HepG2 (cell line): Measurements from ENCODE around the gene SYTL1. TPM values are rescaled to one million over a fixed set of nuclear protein-coding genes. Genes with fewer than 3 reads are reported as not detected.

Source experiments
- ATAC-seq: fragments of 200-7000 bp; cut with Tn5 transposase; 3 replicates; pipeline ENCODE4 v1.9.1; 2020; ENCODE audit warnings: mild to moderate bottlenecking, moderate library complexity
- BruUV-seq: library from RNA; stranded (reverse); fragments of 400-500 nt; replicated peaks from 2 replicates; lab custom pipeline; 2021; lab: Mats Ljungman, UMichigan
- CTCF ChIA-PET: fragments of 300-600 bp; formaldehyde crosslinking; extraction: SDS; loops from one replicate; lab custom pipeline; 2021; ENCODE audit warnings: low total read pairs, inconsistent platforms, low intra/inter-chr PET ratio; lab: Yijun Ruan, JAX
- POLR2A ChIA-PET: fragments of 350-600 bp; sonication (Branson Sonifier 250); formaldehyde crosslinking; loops from one replicate; lab custom pipeline; 2020; ENCODE audit warnings: antibody characterized with exemption, inconsistent platforms; lab: Yijun Ruan, JAX
- DNase-seq: peaks from one replicate; pipeline ENCODE4 v3.0.0-alpha.2; 2015; ENCODE audit warnings: low spot score
- FAIRE-seq: peaks from 3 replicates; lab custom pipeline; 2011; peaks lifted over from hg19 to GRCh38; lab: Jason Lieb, UNC
- H2AFZ ChIP-seq: one replicate; pipeline ENCODE4 v1.6.1; 2011; ENCODE audit warnings: low read length, inconsistent platforms
- H3K27ac ChIP-seq: fragments of 300-600 bp; 3 replicates; pipeline ENCODE4 v1.8.0; 2011; ENCODE audit warnings: mixed run types, mild to moderate bottlenecking, mixed read lengths, low read length, inconsistent platforms; ENCODE audit not compliant: insufficient read depth; ENCODE audit errors: extremely low read length
- H3K27me3 ChIP-seq, 2 experiments: fragments of 200-600 bp in 1 of 2; 2 replicates in 1 of 2; 3 replicates in 1 of 2; pipeline versions ENCODE4 v1.6.0 to v1.8.0; 2011; ENCODE audit warnings: low read length in 2 of 2, mild to moderate bottlenecking in 2 of 2, moderate library complexity in 2 of 2, inconsistent platforms in 1 of 2; ENCODE audit not compliant: insufficient read depth in 2 of 2, control insufficient read depth in 1 of 2
- H3K36me3 ChIP-seq, 2 experiments: fragments of 200-600 bp in 1 of 2; replicated peaks in 1 of 2; 2 replicates in 1 of 2; 3 replicates in 1 of 2; pipeline versions ENCODE4 v1.5.1 to v1.8.0; 2011; ENCODE audit warnings: low read length in 2 of 2, inconsistent platforms in 1 of 2; ENCODE audit not compliant: insufficient read depth in 2 of 2, control insufficient read depth in 1 of 2
- H3K4me1 ChIP-seq: 2 replicates; pipeline ENCODE4 v1.5.1; 2012; ENCODE audit warnings: low read length, inconsistent platforms; ENCODE audit not compliant: insufficient read depth
- H3K4me2 ChIP-seq: 2 replicates; pipeline ENCODE4 v1.6.0; 2011; ENCODE audit warnings: low read depth, low read length, inconsistent platforms
- H3K4me3 ChIP-seq, 3 experiments: fragments of 200-600 bp in 1 of 3; sonication (generic), shearing (Covaris generic) in 1 of 3; replicated peaks in 1 of 3; 2 replicates each; pipeline ENCODE4 v1.5.1; 2011 to 2016; ENCODE audit warnings: low read length in 3 of 3, inconsistent platforms in 2 of 3, low read depth in 2 of 3, mild to moderate bottlenecking in 2 of 3, control low read depth in 1 of 3, mixed read lengths in 1 of 3; ENCODE audit not compliant: insufficient read depth in 1 of 3
- H3K79me2 ChIP-seq: one replicate; pipeline ENCODE4 v1.6.1; 2011; ENCODE audit warnings: low read length, inconsistent platforms; ENCODE audit not compliant: insufficient read depth
- H3K9ac ChIP-seq: 2 replicates; pipeline ENCODE4 v1.6.0; 2011; ENCODE audit warnings: mild to moderate bottlenecking, low read depth, low read length, inconsistent platforms; ENCODE audit not compliant: insufficient read depth
- H3K9me3 ChIP-seq: 2 replicates; pipeline ENCODE4 v1.5.1; 2012; ENCODE audit warnings: mild to moderate bottlenecking, low read length
- H4K20me1 ChIP-seq: 2 replicates; pipeline ENCODE4 v1.6.0; 2011; ENCODE audit warnings: inconsistent platforms, mild to moderate bottlenecking, low read length, moderate library complexity; ENCODE audit not compliant: insufficient read depth
- ATF2 ChIP-seq: sonication (generic); formaldehyde crosslinking; IDR thresholded peaks from 2 replicates; pipeline ENCODE4 v1.4.0; 2020; ENCODE audit warnings: missing genetic modification reagents
- JUNB ChIP-seq: sonication (generic); formaldehyde crosslinking; IDR thresholded peaks from 2 replicates; pipeline ENCODE4 v1.8.0; 2022; ENCODE audit warnings: missing genetic modification reagents, mild to moderate bottlenecking, borderline replicate concordance
- KDM3A ChIP-seq: IDR thresholded peaks from 2 replicates; pipeline ENCODE4 v1.6.1; 2018; ENCODE audit warnings: low read depth, missing compliant biosample characterization
- MAFF ChIP-seq: IDR thresholded peaks from 2 replicates; pipeline ENCODE4 v1.6.1; 2011; ENCODE audit warnings: low read depth, low read length, improper control_type of control experiment
- MED8 ChIP-seq: sonication (generic); formaldehyde crosslinking; IDR thresholded peaks from 2 replicates; pipeline ENCODE4 v1.8.1; 2023; ENCODE audit warnings: mild to moderate bottlenecking, missing genetic modification reagents; ENCODE audit not compliant: insufficient replicate concordance
- MEIS2 ChIP-seq: sonication (generic); formaldehyde crosslinking; IDR thresholded peaks from 2 replicates; pipeline ENCODE4 v1.9.0; 2021; ENCODE audit warnings: mild to moderate bottlenecking, missing genetic modification reagents
- NCOR1 ChIP-seq: fragments of 200-600 bp; sonication (generic); IDR thresholded peaks from 2 replicates; pipeline ENCODE4 v1.7.0; 2017; ENCODE audit warnings: antibody characterized with exemption, low read length, borderline replicate concordance
- NR2F6 ChIP-seq, 2 experiments: IDR thresholded peaks; 2 replicates each; pipeline ENCODE4 v1.6.1; 2016; ENCODE audit warnings: antibody characterized with exemption in 1 of 2, mild to moderate bottlenecking in 1 of 2
- PCBP2 ChIP-seq: fragments of 200-400 bp; formaldehyde crosslinking; optimal IDR thresholded peaks from 2 replicates; pipeline ENCODE3; 2018; ENCODE audit warnings: low read length, low read depth; ENCODE audit not compliant: poor library complexity, severe bottlenecking
- POLR2AphosphoS2 ChIP-seq: IDR thresholded peaks from 2 replicates; pipeline ENCODE4 v1.6.1; 2011; ENCODE audit warnings: low read depth, low read length, improper control_type of control experiment
- RXRB ChIP-seq: IDR thresholded peaks from 2 replicates; pipeline ENCODE4 v1.6.1; 2016; ENCODE audit warnings: borderline replicate concordance, missing genetic modification reagents, missing compliant biosample characterization
- SALL1 ChIP-seq: sonication (generic); formaldehyde crosslinking; IDR thresholded peaks from 2 replicates; pipeline ENCODE4 v1.8.0; 2022; ENCODE audit warnings: mild to moderate bottlenecking, missing genetic modification reagents
- ZNF296 ChIP-seq: sonication (generic); formaldehyde crosslinking; conservative IDR thresholded peaks from 2 replicates; pipeline ENCODE4 v1.5.0; 2020; ENCODE audit warnings: mild to moderate bottlenecking, missing genetic modification reagents
- ZNF713 ChIP-seq: sonication (generic); formaldehyde crosslinking; IDR thresholded peaks from 2 replicates; pipeline ENCODE4 v1.4.0; 2020; ENCODE audit warnings: mild to moderate bottlenecking, missing genetic modification reagents
- ZNF83 ChIP-seq: sonication (generic); formaldehyde crosslinking; IDR thresholded peaks from 2 replicates; pipeline ENCODE4 v1.4.0; 2020; ENCODE audit warnings: missing genetic modification reagents, mild to moderate bottlenecking, borderline replicate concordance
- WGBS: methylation state at CpG from one replicate; pipeline ENCODE4 v1.1.6; 2017; ENCODE audit warnings: low lambda C conversion rate; 5-methylcytosine and 5-hydroxymethylcytosine counted together
- in situ Hi-C: cut with HindIII; loops from 2 replicates; pipeline ENCODE4 v1.10.0; 2017; ENCODE audit warnings: low pct_unique_long_range_greater_than_20kb; ENCODE audit not compliant: extremely low pct_ligation_motif_present
- intact Hi-C: fragments of 100-400 bp; cut with micrococcal nuclease; formaldehyde crosslinking; loops from one replicate; pipeline ENCODE4 v1.10.0; 2022; ENCODE audit not compliant: unreplicated experiment
- polyA plus RNA-seq, 8 experiments: library from polyadenylated mRNA; depleted of rRNA in 3 of 8; stranded (reverse) in 7 of 8; unstranded in 1 of 8; fragments of >200 nt; fragmentation: Illumina TruSeq in 4 of 8; extraction: Trizol in 4 of 8; gene quantifications; 2 replicates each; pipeline versions ENCODE4 v1.2.1 to v1.2.3, GENCODE V29; 2011 to 2016; ENCODE audit warnings: low read depth in 4 of 8, missing spikeins in 1 of 8, mixed read lengths in 1 of 8; ENCODE audit not compliant: insufficient read depth in 1 of 8
- total RNA-seq, 5 experiments: library from RNA; depleted of rRNA; stranded (reverse); fragments of >200 nt; fragmentation: Illumina TruSeq; extraction: Trizol; gene quantifications; 2 replicates each; pipeline ENCODE4 v1.2.3, GENCODE V29; 2016; ENCODE audit warnings: low read depth in 1 of 5
- TF ChIP-seq, protein P1 (sequence below), 2 experiments: sonication (generic) in 1 of 2; formaldehyde crosslinking in 1 of 2; IDR thresholded peaks; 2 replicates each; pipeline versions ENCODE4 v1.5.1 to v1.6.1; 2011 to 2020; ENCODE audit warnings: borderline replicate concordance in 1 of 2, low read depth in 1 of 2, low read length in 1 of 2, mild to moderate bottlenecking in 1 of 2, missing genetic modification reagents in 1 of 2, moderate library complexity in 1 of 2

Gene SYTL1
- total and polyA plus RNA-seq, 2 of the 13 experiments (the other 11 are each of a cell fraction or from before 2014, with no cell fraction given), result 11.1 to 17.8 TPM

DNA sequence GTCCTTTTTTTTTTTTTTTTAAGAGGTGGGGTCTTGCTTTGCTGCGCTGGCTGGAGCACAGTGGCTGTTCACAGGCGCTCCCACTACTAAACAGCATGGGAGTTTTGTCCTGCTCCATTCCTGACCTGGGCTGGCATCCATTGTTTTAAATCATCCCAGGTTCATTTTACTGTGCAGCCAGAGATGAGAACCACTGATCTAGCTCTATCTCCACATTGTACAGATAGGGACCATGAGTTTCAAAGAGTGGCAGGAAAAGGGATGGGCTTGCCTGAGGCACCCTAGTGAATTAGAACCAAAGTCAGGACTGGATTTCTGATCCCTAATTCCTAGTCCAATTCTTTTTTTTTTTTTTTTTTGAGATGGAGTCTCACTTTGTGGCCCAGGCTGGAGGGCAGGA lies 27.1 kb upstream of the SYTL1 start (continued):
- TF ChIP-seq PCBP2 (no peak), KDM3A (CRISPR knock-in tag) (no peak)

GRCh38 chr1:27316860-27317259 lies 25.0 kb upstream of the SYTL1 start:
- ChIA-PET POLR2A (interaction anchor here (0.7 kb wide), 1 partner anchor 9 kb away, joined by 4 read pairs; no protein-coding TSS in a partner anchor), CTCF (no interaction called here)
- no peaks in the 10 kb centered on the region for H3K9me3 ChIP-seq

More at GRCh38 chr1:27316860-27317259, 25.0 kb upstream of the SYTL1 start:
- H3K79me2 ChIP-seq, result no peaks in the 10 kb centered on the region
- peaks cover 0 to 12% of the 10 kb centered on the region in 2 experiments; a peak in 2 of 5 replicates for H3K27me3 ChIP-seq
- no peaks in the 10 kb centered on the region for H3K36me3 ChIP-seq
- no peak overlapping the region for H2AFZ ChIP-seq
- DNase-seq (no peak), ATAC-seq (no peak), FAIRE-seq (no peak)
- H3K9ac ChIP-seq, result no peak overlapping the region
- no peaks in the 10 kb centered on the region for H4K20me1 ChIP-seq
- 36% methylated on average over 5 of the region's 5 CpGs for WGBS
- H3K4me1 ChIP-seq, result peaks cover 20% of the 10 kb centered on the region
- H3K27ac ChIP-seq, result no peak overlapping the region
- in situ Hi-C loops, result no loop called here
- H3K4me3 ChIP-seq, result no peak overlapping the region
- TF ChIP-seq NR2F6 (IDR thresholded peaks at IDR 0.05) (no peak), NR2F6 (CRISPR knock-in tag; IDR thresholded peaks at IDR 0.05) (no peak), ZNF83 (CRISPR knock-in tag) (no peak), JUNB (no peak), RXRB (CRISPR knock-in tag) (no peak), ATF2 (CRISPR knock-in tag) (no peak), MED8 (CRISPR knock-in tag) (no peak), MAFF (no peak), POLR2AphosphoS2 (no peak), ZNF713 (CRISPR knock-in tag) (no peak), ZNF296 (CRISPR knock-in tag) (no peak), MEIS2 (CRISPR knock-in tag) (no peak), NCOR1 (no peak), SALL1 (CRISPR knock-in tag) (no peak)
- TF ChIP-seq, protein P1, sequence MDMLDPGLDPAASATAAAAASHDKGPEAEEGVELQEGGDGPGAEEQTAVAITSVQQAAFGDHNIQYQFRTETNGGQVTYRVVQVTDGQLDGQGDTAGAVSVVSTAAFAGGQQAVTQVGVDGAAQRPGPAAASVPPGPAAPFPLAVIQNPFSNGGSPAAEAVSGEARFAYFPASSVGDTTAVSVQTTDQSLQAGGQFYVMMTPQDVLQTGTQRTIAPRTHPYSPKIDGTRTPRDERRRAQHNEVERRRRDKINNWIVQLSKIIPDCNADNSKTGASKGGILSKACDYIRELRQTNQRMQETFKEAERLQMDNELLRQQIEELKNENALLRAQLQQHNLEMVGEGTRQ (IDR thresholded peaks at IDR 0.05; ENCODE audit: low read depth, low read length), result no peak
- TF ChIP-seq, protein P1 (CRISPR knock-in tag; IDR thresholded peaks at IDR 0.05; ENCODE audit: borderline replicate concordance), result no peak
- BruUV-seq, result no TSS peak
- no peak overlapping the region for H3K4me2 ChIP-seq
- intact Hi-C loops, result no loop called here
